Endothelial cell (in vitro differentiated cells): ENCODE measurements around the gene MARCHF2. TPM values are rescaled to one million over a fixed set of nuclear protein-coding genes. Genes with fewer than 3 reads are reported as not detected.
"Not testable (repeated sequence)": the region's sequence is repeated elsewhere in the genome, so short reads cannot be mapped to it uniquely, and the experiment has no call there.

ENCODE experiments used
- DNase-seq: peaks from one replicate; pipeline ENCODE4 v3.0.0; 2021; ENCODE audit warnings: low spot score
- H3K27ac Mint-ChIP-seq: one replicate; pipeline ENCODE4 v1.8.0; 2021; ENCODE audit warnings: mixed read lengths, inconsistent platforms; ENCODE audit not compliant: unreplicated experiment
- H3K27me3 Mint-ChIP-seq: one replicate; pipeline ENCODE4 v1.8.0; 2021; ENCODE audit warnings: mild to moderate bottlenecking, moderate library complexity, mixed read lengths, inconsistent platforms; ENCODE audit not compliant: unreplicated experiment
- H3K36me3 Mint-ChIP-seq: one replicate; pipeline ENCODE4 v1.8.0; 2021; ENCODE audit warnings: mild to moderate bottlenecking, low read depth, mixed read lengths, inconsistent platforms; ENCODE audit not compliant: unreplicated experiment
- H3K4me1 Mint-ChIP-seq: one replicate; pipeline ENCODE4 v1.8.0; 2021; ENCODE audit warnings: mild to moderate bottlenecking, mixed read lengths, inconsistent platforms; ENCODE audit not compliant: unreplicated experiment
- H3K4me3 Mint-ChIP-seq: one replicate; pipeline ENCODE4 v1.8.0; 2021; ENCODE audit warnings: mild to moderate bottlenecking, mixed read lengths, inconsistent platforms; ENCODE audit not compliant: unreplicated experiment
- H3K9me3 Mint-ChIP-seq: one replicate; pipeline ENCODE4 v1.8.0; 2021; ENCODE audit warnings: mixed read lengths, inconsistent platforms; ENCODE audit not compliant: unreplicated experiment
- CTCF ChIP-seq: fragments of 200-600 bp; sonication (generic); IDR thresholded peaks from one replicate; pipeline ENCODE4 v1.5.0; 2021; ENCODE audit warnings: antibody characterized with exemption; ENCODE audit not compliant: unreplicated experiment
- total RNA-seq: library from RNA; stranded (reverse); fragmentation: NEBNext Ultra II Directional; extraction: Animal tissue kit (Norgen Biotek cat#: 25700); gene quantifications from one replicate; pipeline ENCODE4 v1.2.1, GENCODE V29; 2021; ENCODE audit not compliant: unreplicated experiment

Gene MARCHF2
- total RNA-seq, 1 donor from 2014 or later = 58.2 TPM

DNA sequence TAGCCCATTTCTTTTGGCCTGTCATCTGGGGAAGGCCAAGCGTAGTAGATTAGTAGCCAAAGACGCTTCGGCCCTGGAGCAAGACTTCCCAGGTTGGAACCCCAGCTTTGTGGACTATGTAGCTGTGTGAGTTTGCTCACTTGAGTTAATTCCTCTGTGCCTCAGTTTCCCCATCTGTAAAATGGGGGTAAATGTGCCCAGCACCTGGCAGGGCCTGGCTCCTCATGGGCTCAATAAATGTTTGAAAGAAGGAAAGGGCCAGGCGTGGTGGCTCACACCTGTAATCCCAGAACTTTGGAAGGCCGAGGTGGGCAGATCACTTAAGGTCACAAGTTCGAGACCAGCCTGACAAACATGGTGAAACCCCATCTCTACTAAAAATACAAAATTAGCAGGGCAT, 16.7 kb downstream of the MARCHF2 start:
- Mint-ChIP-seq H3K4me3 (no peak overlapping the region), H3K36me3 (peaks cover 14% of the 10 kb centered on the region), H3K27ac (no peak overlapping the region), H3K9me3 (no peaks in the 10 kb centered on the region), H3K27me3 (peaks cover 8% of the 10 kb centered on the region), H3K4me1 (no peaks in the 10 kb centered on the region)
- TF ChIP-seq CTCF = no peak
- DNase-seq = no peak

GRCh38 chr19:8430650-8431049, 17.5 kb downstream of the MARCHF2 start:
- Mint-ChIP-seq H3K36me3 (peaks cover 19% of the 10 kb centered on the region), H3K4me1 (no peaks in the 10 kb centered on the region), H3K27me3 (peaks cover 8% of the 10 kb centered on the region), H3K9me3 (no peaks in the 10 kb centered on the region), H3K27ac (no peak overlapping the region), H3K4me3 (no peak overlapping the region)
- TF ChIP-seq CTCF = no peak
- DNase-seq = no peak

DNA sequence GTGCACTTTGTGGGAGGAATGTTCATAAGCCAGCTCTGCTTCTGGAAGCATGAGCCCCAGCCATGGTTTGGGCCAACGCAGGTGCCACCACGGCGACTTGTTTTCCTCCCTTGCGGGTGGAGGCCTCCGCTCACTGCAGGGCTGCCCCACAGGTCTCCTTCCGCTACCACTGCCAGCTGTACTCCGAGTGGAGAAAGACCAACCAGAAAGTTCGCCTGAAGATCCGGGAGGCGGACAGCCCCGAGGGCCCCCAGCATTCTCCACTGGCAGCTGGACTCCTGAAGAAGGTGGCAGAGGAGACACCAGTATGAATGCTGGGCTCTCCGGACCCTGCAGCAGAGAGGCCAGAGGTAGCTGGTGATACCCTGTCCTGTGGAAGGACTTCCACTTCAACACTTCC, 25.1 kb downstream of the MARCHF2 start:
- DNase-seq = no peak
- Mint-ChIP-seq H3K4me1 (peaks cover 3% of the 10 kb centered on the region), H3K27ac (no peak overlapping the region), H3K4me3 (peak overlapping the region; percentile 47), H3K36me3 (peaks cover 15% of the 10 kb centered on the region), H3K27me3 (peaks cover 6% of the 10 kb centered on the region), H3K9me3 (no peaks in the 10 kb centered on the region)
- no peak for TF ChIP-seq CTCF

DNA sequence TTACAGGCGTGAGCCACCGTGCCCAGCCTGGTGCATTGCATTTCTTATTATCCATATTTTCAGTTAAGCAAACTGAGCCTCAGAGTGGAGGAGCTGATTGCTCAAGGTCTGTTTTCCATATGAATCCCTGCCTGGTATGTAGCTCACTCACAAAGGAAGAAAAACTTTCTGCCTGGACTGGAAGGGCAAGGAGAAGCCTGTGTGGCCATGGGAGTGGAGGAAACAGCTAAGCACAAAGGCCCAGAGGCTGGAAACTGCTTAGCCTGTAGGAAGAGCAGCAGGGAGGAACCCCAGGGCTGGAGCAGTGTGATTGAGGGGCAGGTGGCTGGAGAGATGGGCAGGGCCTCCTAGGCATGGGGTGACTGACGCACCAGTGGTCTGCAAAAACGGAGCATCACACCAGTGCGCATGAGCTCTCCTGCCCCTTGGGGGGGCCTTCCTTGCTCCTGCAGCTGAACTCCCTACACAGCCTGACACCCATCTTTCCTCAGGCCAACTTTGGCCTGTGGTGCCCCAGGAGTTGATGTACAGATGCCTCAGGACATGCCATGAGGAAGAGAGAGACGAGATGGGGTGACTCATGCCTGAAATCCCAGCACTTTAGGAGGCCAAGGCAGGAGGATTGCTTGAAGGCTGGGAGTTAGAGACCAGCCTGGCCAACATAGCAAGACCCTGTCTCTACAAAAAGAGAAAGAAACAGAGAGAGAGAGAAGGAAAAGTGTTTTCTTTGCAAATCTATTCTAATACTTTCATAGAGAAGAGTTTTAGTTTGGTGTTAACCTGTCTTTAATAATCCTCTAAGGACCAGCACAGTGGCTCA, 28.8 kb downstream of the MARCHF2 start:
- H3K36me3 Mint-ChIP-seq = peaks cover 18% of the 10 kb centered on the region
- TF ChIP-seq CTCF = no peak
- no peaks in the 10 kb centered on the region for H3K9me3 Mint-ChIP-seq
- H3K4me1 Mint-ChIP-seq = peaks cover 22% of the 10 kb centered on the region
- H3K27ac Mint-ChIP-seq = no peak overlapping the region
- DNase-seq = no peak
- no peak overlapping the region for H3K4me3 Mint-ChIP-seq
- H3K27me3 Mint-ChIP-seq = peaks cover 18% of the 10 kb centered on the region

DNA sequence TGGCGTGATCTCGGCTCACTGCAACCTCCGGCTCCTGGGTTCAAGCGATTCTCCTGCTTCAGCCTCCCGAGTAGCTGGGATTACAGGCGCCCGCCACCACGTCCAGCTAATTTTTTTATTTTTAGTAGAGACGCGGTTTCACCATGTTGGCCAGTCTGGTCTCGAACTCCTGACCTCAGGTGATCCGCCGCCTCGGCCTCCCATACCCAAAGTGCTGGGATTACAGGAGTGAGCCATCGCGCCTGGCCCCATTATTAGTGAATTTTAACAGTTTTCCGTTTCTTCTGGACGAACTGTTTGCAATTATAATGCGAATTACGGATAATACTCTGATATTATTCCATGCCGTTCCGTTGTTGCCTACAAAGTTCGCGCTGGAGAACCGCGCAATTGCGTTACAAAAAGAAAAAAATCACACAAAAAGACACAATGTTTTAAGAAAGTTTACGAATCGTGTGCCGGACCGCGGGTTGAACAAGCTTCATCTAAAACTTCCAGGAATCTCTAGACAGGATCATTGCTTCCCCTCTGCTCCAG, 31.1 kb downstream of the MARCHF2 start:
- Mint-ChIP-seq H3K27ac (peak overlapping the region; percentile 86), H3K4me3 (peak overlapping the region; percentile 92), H3K27me3 (peaks cover 17% of the 10 kb centered on the region), H3K36me3 (peaks cover 19% of the 10 kb centered on the region), H3K4me1 (peaks cover 28% of the 10 kb centered on the region)
- not testable (repeated sequence) for H3K9me3 Mint-ChIP-seq, DNase-seq
